ENCODE data around the gene TEX48.

- no peak for TF ChIP-seq CTCF (IDR thresholded peaks at IDR 0.05)
- TF ChIP-seq POLR2A (IDR thresholded peaks at IDR 0.05) = no peak
These were observed 40.0 kb downstream of the TEX48 start for GRCh38 chr9:114641967-114642366.
